Measurements from ENCODE around the gene MC3R.

Gene MC3R

GRCh38 chr20:56229812-56230211 is 18.7 kb upstream of the MC3R start:
- Histone ChIP-seq H3K4me3 (no peak overlapping the region), H3K9ac (ENCODE audit: insufficient read length) (no peak overlapping the region), H3K27ac (no peak overlapping the region), H3K9me3 (ENCODE audit: low read depth, low read length) (no peaks in the 10 kb centered on the region), H3K36me3 (ENCODE audit: insufficient read depth, low read length) (no peaks in the 10 kb centered on the region)
- no peak for DNase-seq (ENCODE audit: low read depth, low spot score)
- TF ChIP-seq FOXP2 (optimal IDR thresholded peaks at IDR 0.05; ENCODE audit: control extremely low read depth, extremely low read length, insufficient read depth): no peak
- TF ChIP-seq EZH2 (IDR thresholded peaks at IDR 0.05): no peak
- no peak for TF ChIP-seq POLR2AphosphoS5 (IDR thresholded peaks at IDR 0.05; ENCODE audit: borderline replicate concordance, low read depth, low read length)

DNA sequence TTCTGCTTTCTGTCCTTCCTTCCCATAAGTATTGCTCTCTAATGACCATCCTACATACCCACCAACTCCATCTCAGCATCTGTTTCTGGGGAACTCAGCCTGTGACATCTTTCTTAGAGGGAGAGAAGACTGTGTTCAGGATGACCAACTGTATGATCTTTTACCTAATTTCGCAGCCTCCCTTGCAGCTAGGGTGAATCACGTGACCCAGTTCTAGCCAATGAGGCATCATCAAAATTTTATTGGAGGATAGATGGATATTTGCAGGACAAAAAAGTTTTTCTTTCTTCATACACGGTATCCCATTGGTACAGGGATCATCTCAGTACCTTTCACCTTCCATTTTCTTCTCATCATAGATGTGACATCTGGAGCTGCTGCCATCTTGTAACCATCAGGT is 14.4 kb upstream of the MC3R start:
- H3K4me3 ChIP-seq: no peak overlapping the region
- DNase-seq (ENCODE audit: low read depth, low spot score): no peak
- TF ChIP-seq EZH2 (IDR thresholded peaks at IDR 0.05) (no peak), FOXP2 (optimal IDR thresholded peaks at IDR 0.05; ENCODE audit: control extremely low read depth, extremely low read length, insufficient read depth) (no peak), POLR2AphosphoS5 (IDR thresholded peaks at IDR 0.05; ENCODE audit: borderline replicate concordance, low read depth, low read length) (no peak)
- no peak overlapping the region for H3K9ac ChIP-seq (ENCODE audit: insufficient read length)
- no peak overlapping the region for H3K27ac ChIP-seq
- no peaks in the 10 kb centered on the region for H3K36me3 ChIP-seq (ENCODE audit: insufficient read depth, low read length)
- H3K9me3 ChIP-seq (ENCODE audit: low read depth, low read length): no peaks in the 10 kb centered on the region

DNA sequence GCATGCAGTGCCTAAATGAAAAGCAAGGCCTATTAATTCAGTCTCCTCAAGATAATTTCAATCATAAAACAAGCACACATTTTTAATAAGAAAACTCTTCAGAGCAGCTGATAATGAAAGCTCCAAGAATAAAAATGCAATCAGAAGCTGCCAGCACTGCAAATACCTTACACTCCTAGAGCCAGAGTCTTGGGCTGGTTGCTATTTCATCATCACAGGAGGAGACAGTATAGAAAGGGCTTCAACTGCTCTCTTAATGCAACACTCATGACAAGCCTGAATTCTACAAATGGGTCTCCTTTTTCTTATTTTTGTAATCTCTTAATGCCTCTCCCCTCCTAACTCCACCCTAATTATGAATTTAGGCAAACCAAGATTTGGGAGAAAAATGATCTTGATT is 11.2 kb upstream of the MC3R start:
- TF ChIP-seq POLR2AphosphoS5 (IDR thresholded peaks at IDR 0.05; ENCODE audit: borderline replicate concordance, low read depth, low read length) (no peak), FOXP2 (optimal IDR thresholded peaks at IDR 0.05; ENCODE audit: control extremely low read depth, extremely low read length, insufficient read depth) (no peak), EZH2 (IDR thresholded peaks at IDR 0.05) (no peak)
- Histone ChIP-seq H3K9me3 (ENCODE audit: low read depth, low read length) (no peaks in the 10 kb centered on the region), H3K4me3 (no peak overlapping the region), H3K27ac (no peak overlapping the region), H3K9ac (ENCODE audit: insufficient read length) (no peak overlapping the region), H3K36me3 (ENCODE audit: insufficient read depth, low read length) (no peaks in the 10 kb centered on the region)
- DNase-seq (ENCODE audit: low read depth, low spot score): no peak

GRCh38 chr20:56244259-56244658 is 4.3 kb upstream of the MC3R start:
- Histone ChIP-seq H3K4me3 (no peak overlapping the region), H3K27ac (no peak overlapping the region), H3K36me3 (ENCODE audit: insufficient read depth, low read length) (no peaks in the 10 kb centered on the region), H3K9ac (ENCODE audit: insufficient read length) (no peak overlapping the region), H3K9me3 (ENCODE audit: low read depth, low read length) (no peaks in the 10 kb centered on the region)
- TF ChIP-seq EZH2 (IDR thresholded peaks at IDR 0.05) (no peak), FOXP2 (optimal IDR thresholded peaks at IDR 0.05; ENCODE audit: control extremely low read depth, extremely low read length, insufficient read depth) (no peak), POLR2AphosphoS5 (IDR thresholded peaks at IDR 0.05; ENCODE audit: borderline replicate concordance, low read depth, low read length) (no peak)
- DNase-seq (ENCODE audit: low read depth, low spot score): no peak

GRCh38 chr20:56245761-56246160 is 2.8 kb upstream of the MC3R start:
- Histone ChIP-seq H3K9me3 (ENCODE audit: low read depth, low read length) (no peaks in the 10 kb centered on the region), H3K4me3 (no peak overlapping the region), H3K27ac (no peak overlapping the region), H3K9ac (ENCODE audit: insufficient read length) (no peak overlapping the region), H3K36me3 (ENCODE audit: insufficient read depth, low read length) (no peaks in the 10 kb centered on the region)
- DNase-seq (ENCODE audit: low read depth, low spot score): no peak
- TF ChIP-seq POLR2AphosphoS5 (IDR thresholded peaks at IDR 0.05; ENCODE audit: borderline replicate concordance, low read depth, low read length) (no peak), FOXP2 (optimal IDR thresholded peaks at IDR 0.05; ENCODE audit: control extremely low read depth, extremely low read length, insufficient read depth) (no peak), EZH2 (IDR thresholded peaks at IDR 0.05) (no peak)

- TF ChIP-seq FOXP2 (optimal IDR thresholded peaks at IDR 0.05; ENCODE audit: control extremely low read depth, extremely low read length, insufficient read depth) (no peak), EZH2 (IDR thresholded peaks at IDR 0.05) (no peak)
- H3K9me3 ChIP-seq (ENCODE audit: low read depth, low read length): no peaks in the 10 kb centered on the region
- H3K9ac ChIP-seq (ENCODE audit: insufficient read length): no peak overlapping the region
- DNase-seq (ENCODE audit: low read depth, low spot score): no peak
- H3K27ac ChIP-seq: no peak overlapping the region
- H3K4me3 ChIP-seq: no peak overlapping the region
- no peaks in the 10 kb centered on the region for H3K36me3 ChIP-seq (ENCODE audit: insufficient read depth, low read length)
Measured at GRCh38 chr20:56249244-56249955, 868 bp downstream of the MC3R start.

DNA sequence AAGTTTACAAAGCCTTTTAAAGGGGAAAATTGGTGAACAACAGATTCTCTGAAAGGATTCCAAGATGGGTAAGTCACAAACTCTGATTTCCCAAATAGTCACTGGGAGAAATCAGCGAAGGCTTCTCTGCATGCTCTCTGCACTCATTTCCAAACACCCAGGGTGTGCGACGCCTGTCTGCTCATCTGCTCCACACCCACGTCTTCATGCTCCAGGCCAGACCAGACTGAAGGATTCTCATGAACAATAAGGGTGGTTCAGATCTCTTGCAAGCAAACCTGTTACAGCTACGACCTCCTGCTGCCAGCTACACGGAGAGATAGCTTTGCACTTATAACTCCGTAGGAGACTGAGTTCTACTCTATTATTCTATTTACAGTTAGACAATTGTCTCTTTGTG is 1.4 kb downstream of the MC3R start:
- Histone ChIP-seq H3K4me3 (no peak overlapping the region), H3K9ac (ENCODE audit: insufficient read length) (no peak overlapping the region), H3K36me3 (ENCODE audit: insufficient read depth, low read length) (no peaks in the 10 kb centered on the region), H3K27ac (no peak overlapping the region), H3K9me3 (ENCODE audit: low read depth, low read length) (no peaks in the 10 kb centered on the region)
- TF ChIP-seq FOXP2 (optimal IDR thresholded peaks at IDR 0.05; ENCODE audit: control extremely low read depth, extremely low read length, insufficient read depth) (no peak), EZH2 (IDR thresholded peaks at IDR 0.05) (no peak), POLR2AphosphoS5 (IDR thresholded peaks at IDR 0.05; ENCODE audit: borderline replicate concordance, low read depth, low read length) (no peak)
- DNase-seq (ENCODE audit: low read depth, low spot score): no peak

DNA sequence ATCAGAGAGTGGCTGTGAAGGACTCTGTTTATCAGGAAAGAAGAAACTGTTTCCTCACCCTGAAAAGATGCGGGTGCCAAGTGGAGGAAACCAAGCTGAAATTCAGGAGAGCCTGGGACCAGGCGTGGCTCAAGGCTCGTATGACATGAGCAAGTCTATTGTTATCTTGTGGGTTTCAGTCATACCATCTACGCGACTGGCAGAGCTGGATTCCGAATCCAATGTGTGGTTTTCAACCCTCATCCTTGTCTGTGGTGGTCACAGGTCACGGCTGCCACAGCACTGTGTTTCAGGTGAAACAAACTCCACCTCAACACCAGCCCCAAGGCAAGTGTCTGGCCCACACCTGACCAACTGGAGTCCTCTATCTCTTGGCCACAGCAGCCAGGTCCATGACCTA is 9.1 kb downstream of the MC3R start:
- DNase-seq (ENCODE audit: low read depth, low spot score): no peak
- no peaks in the 10 kb centered on the region for H3K9me3 ChIP-seq (ENCODE audit: low read depth, low read length)
- H3K27ac ChIP-seq: no peak overlapping the region
- TF ChIP-seq FOXP2 (optimal IDR thresholded peaks at IDR 0.05; ENCODE audit: control extremely low read depth, extremely low read length, insufficient read depth) (no peak), POLR2AphosphoS5 (IDR thresholded peaks at IDR 0.05; ENCODE audit: borderline replicate concordance, low read depth, low read length) (no peak), EZH2 (IDR thresholded peaks at IDR 0.05) (no peak)
- no peak overlapping the region for H3K4me3 ChIP-seq
- no peaks in the 10 kb centered on the region for H3K36me3 ChIP-seq (ENCODE audit: insufficient read depth, low read length)
- no peak overlapping the region for H3K9ac ChIP-seq (ENCODE audit: insufficient read length)

GRCh38 chr20:56259948-56260347 is 11.4 kb downstream of the MC3R start:
- Histone ChIP-seq H3K4me3 (no peak overlapping the region), H3K9me3 (ENCODE audit: low read depth, low read length) (no peaks in the 10 kb centered on the region), H3K27ac (no peak overlapping the region), H3K36me3 (ENCODE audit: insufficient read depth, low read length) (no peaks in the 10 kb centered on the region), H3K9ac (ENCODE audit: insufficient read length) (no peak overlapping the region)
- no peak for DNase-seq (ENCODE audit: low read depth, low spot score)
- TF ChIP-seq FOXP2 (optimal IDR thresholded peaks at IDR 0.05; ENCODE audit: control extremely low read depth, extremely low read length, insufficient read depth) (no peak), POLR2AphosphoS5 (IDR thresholded peaks at IDR 0.05; ENCODE audit: borderline replicate concordance, low read depth, low read length) (no peak), EZH2 (IDR thresholded peaks at IDR 0.05) (no peak)

All from SK-N-MC (cell line).